Mesendoderm (in vitro differentiated cells): ENCODE results near the gene CCDC121. TPM values are rescaled to one million over a fixed set of nuclear protein-coding genes. Genes with fewer than 3 reads are reported as not detected.

Experiments
- DNase-seq: peaks from one replicate; pipeline ENCODE4 v3.0.0; 2013
- H2AK5ac ChIP-seq: 2 replicates; pipeline ENCODE4 v1.6.1; 2013; ENCODE audit warnings: low read length, inconsistent platforms
- H2BK120ac ChIP-seq: 2 replicates; pipeline ENCODE4 v1.6.1; 2013; ENCODE audit warnings: low read depth, mild to moderate bottlenecking, low read length, moderate library complexity, mixed read lengths
- H2BK15ac ChIP-seq: replicated peaks from 2 replicates; pipeline ENCODE4 v1.6.1; 2013; ENCODE audit warnings: low read depth, mild to moderate bottlenecking, moderate library complexity
- H2BK5ac ChIP-seq: 2 replicates; pipeline ENCODE4 v1.6.1; 2013; ENCODE audit warnings: low read length, inconsistent platforms
- H3K18ac ChIP-seq: 2 replicates; pipeline ENCODE4 v1.6.1; 2013; ENCODE audit warnings: mild to moderate bottlenecking, low read length, mixed read lengths
- H3K23ac ChIP-seq: one replicate; pipeline ENCODE4 v1.6.1; 2013; ENCODE audit warnings: low read length
- H3K27ac ChIP-seq: 2 replicates; pipeline ENCODE4 v1.5.1; 2013; ENCODE audit warnings: low read depth, mild to moderate bottlenecking, inconsistent platforms, low read length, moderate library complexity
- H3K27me3 ChIP-seq: 2 replicates; pipeline ENCODE4 v1.6.1; 2013; ENCODE audit warnings: low read length, control low read depth, mild to moderate bottlenecking, inconsistent platforms; ENCODE audit not compliant: insufficient read depth, poor library complexity
- H3K36me3 ChIP-seq: 2 replicates; pipeline ENCODE4 v1.6.1; 2013; ENCODE audit warnings: low read length, inconsistent platforms; ENCODE audit not compliant: control insufficient read depth, insufficient read depth
- H3K4ac ChIP-seq: one replicate; pipeline ENCODE4 v1.6.1; 2013; ENCODE audit warnings: low read depth, mild to moderate bottlenecking, low read length, moderate library complexity
- H3K4me1 ChIP-seq: 2 replicates; pipeline ENCODE4 v1.6.1; 2013; ENCODE audit warnings: low read depth, low read length, inconsistent platforms; ENCODE audit not compliant: control insufficient read depth
- H3K4me2 ChIP-seq: 2 replicates; pipeline ENCODE4 v1.6.1; 2013; ENCODE audit warnings: low read length
- H3K4me3 ChIP-seq: 2 replicates; pipeline ENCODE4 v1.5.1; 2013; ENCODE audit warnings: mild to moderate bottlenecking, low read length
- H3K56ac ChIP-seq: one replicate; pipeline ENCODE4 v1.6.1; 2013; ENCODE audit warnings: low read length
- H3K79me1 ChIP-seq: 2 replicates; pipeline ENCODE4 v1.6.1; 2013; ENCODE audit warnings: low read length, inconsistent platforms
- H3K79me2 ChIP-seq: 2 replicates; pipeline ENCODE4 v1.6.1; 2013; ENCODE audit warnings: mild to moderate bottlenecking, low read length; ENCODE audit not compliant: control insufficient read depth, insufficient read depth
- H3K9ac ChIP-seq: 2 replicates; pipeline ENCODE4 v1.6.1; 2013; ENCODE audit warnings: low read length, inconsistent platforms
- H4K5ac ChIP-seq: one replicate; pipeline ENCODE4 v1.6.1; 2013; ENCODE audit warnings: low read length
- H4K8ac ChIP-seq: one replicate; pipeline ENCODE4 v1.6.1; 2013; ENCODE audit warnings: low read depth, mild to moderate bottlenecking, control low read depth, low read length, moderate library complexity
- WGBS: extraction: QIAGEN DNeasy Blood & Tissue Kit; methylation state at CpG from one replicate; pipeline ENCODE4 v1.1.7; 2013; ENCODE audit warnings: low lambda C conversion rate, missing lambda C conversion rate; ENCODE audit not compliant: insufficient coverage; ENCODE audit errors: extremely low coverage; 5-methylcytosine and 5-hydroxymethylcytosine counted together
- small RNA-seq: library from polyadenylated mRNA; stranded (forward); fragments of <200 nt; extraction: miRNeasy Mini kit (QIAGEN cat#:217004); gene quantifications from one replicate; pipeline ENCODE3, GENCODE V24; 2013; ENCODE audit not compliant: insufficient read depth

CCDC121 gene

DNA sequence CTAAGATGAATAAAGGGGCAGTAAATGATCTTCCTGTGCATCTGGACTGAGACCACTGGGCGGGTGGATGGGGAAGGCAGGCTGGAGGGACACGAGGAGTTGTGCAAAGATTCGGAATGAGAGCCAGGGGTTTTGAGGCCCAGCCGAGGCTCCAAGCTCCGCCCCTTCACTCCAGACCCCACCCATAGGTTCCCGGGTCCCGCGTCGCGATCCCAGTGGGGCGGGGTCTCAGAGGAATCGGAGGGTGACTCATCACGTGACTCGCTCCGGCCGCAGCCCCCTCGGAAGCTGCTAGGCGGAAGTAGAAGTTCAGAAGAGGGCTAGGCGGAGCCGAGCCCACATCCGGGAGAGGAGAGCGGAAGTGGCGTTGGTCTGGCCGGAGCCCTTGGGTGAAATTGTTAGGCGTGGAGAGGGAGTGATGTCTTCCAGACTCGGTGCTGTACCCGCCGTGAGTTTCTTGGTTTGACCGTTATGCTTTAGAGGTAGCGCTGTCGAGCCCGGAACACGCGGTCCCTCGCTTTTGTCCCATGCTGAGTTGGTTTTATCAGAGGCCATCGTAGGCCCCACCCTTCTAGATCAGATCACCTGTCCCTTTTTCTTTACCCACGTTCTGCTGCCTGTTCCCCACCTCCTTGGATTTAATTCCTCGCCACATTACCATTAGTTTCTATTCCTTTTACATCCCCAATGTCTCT lies 46.0 kb downstream of the CCDC121 start, which contains the start of gene ZNF512:
TSS of gene ZNF512 (plus strand) at position 348 of the 695 bp plus-strand sequence. CDS start at position 419, 71 bp downstream.
- peaks cover 15% of the 10 kb centered on the region for H3K79me1 ChIP-seq
- H3K9ac ChIP-seq, result peak within 1 kb of the TSS; percentile 85
- no peak within 1 kb of the TSS for H3K23ac ChIP-seq
- peak within 1 kb of the TSS; percentile 70 for H3K4me2 ChIP-seq
- H3K18ac ChIP-seq, result no peak within 1 kb of the TSS
- peak within 1 kb of the TSS; percentile 21 for H4K5ac ChIP-seq
- peak within 1 kb of the TSS; percentile 93 for H4K8ac ChIP-seq
- peak within 1 kb of the TSS; percentile 20 for H3K4ac ChIP-seq
- H3K79me2 ChIP-seq, result peaks cover 38% of the 10 kb centered on the region
- no peak within 1 kb of the TSS for H2BK5ac ChIP-seq
- no peak within 1 kb of the TSS for H2BK120ac ChIP-seq
- no peaks in the 10 kb centered on the region for H3K27me3 ChIP-seq
- H3K56ac ChIP-seq, result peak within 1 kb of the TSS; percentile 94
- peak within 1 kb of the TSS; percentile 12 for H2AK5ac ChIP-seq
- peaks cover 10% of the 10 kb centered on the region for H3K4me1 ChIP-seq
- no peak within 1 kb of the TSS for H3K27ac ChIP-seq
- WGBS, result no CpG with 5 or more reads among the region's 38 CpGs
- no peaks in the 10 kb centered on the region for H3K36me3 ChIP-seq
- DNase-seq, result peak; percentile 97
- H3K4me3 ChIP-seq, result peak within 1 kb of the TSS; percentile 90
- no peak within 1 kb of the TSS for H2BK15ac ChIP-seq

DNA sequence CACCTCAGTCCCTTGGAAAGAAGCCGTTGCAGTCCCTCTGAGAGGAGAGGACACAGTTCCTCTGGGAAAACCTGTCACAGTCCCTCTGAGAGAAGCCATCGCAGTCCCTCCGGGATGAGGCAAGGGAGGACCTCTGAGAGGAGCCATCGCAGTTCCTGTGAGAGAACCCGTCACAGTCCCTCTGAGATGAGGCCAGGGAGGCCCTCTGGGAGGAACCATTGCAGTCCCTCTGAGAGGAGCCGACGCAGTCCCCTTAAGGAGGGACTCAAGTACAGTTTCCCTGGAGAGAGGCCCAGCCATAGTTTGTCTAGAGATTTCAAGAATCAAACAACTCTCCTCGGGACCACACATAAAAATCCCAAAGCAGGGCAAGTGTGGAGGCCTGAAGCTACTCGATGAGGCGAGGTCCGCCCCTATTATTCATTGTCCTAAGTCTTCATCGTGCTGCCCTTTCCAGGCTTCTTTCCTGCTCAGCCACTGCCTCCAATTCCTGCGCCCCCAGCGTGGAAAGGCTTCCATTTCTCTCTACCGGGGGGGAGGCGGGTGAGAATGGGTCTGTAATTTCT lies 46.6 kb downstream of the CCDC121 start:
- Histone ChIP-seq H2AK5ac (no peak overlapping the region), H3K18ac (no peak overlapping the region), H3K36me3 (no peaks in the 10 kb centered on the region), H4K5ac (no peak overlapping the region), H3K23ac (no peak overlapping the region), H2BK15ac (no peak overlapping the region), H2BK5ac (no peak overlapping the region), H3K4me3 (no peak overlapping the region), H3K4ac (no peak overlapping the region), H3K27ac (no peak overlapping the region), H3K27me3 (no peaks in the 10 kb centered on the region), H2BK120ac (no peak overlapping the region), H3K9ac (peak overlapping the region; percentile 21), H3K79me2 (peaks cover 35% of the 10 kb centered on the region), H3K4me1 (peaks cover 10% of the 10 kb centered on the region), H3K56ac (peak overlapping the region; percentile 61), H3K4me2 (peak overlapping the region; percentile 12), H3K79me1 (peaks cover 15% of the 10 kb centered on the region), H4K8ac (peak overlapping the region; percentile 93)
- WGBS, result no CpG with 5 or more reads among the region's 16 CpGs
- DNase-seq, result no peak

DNA sequence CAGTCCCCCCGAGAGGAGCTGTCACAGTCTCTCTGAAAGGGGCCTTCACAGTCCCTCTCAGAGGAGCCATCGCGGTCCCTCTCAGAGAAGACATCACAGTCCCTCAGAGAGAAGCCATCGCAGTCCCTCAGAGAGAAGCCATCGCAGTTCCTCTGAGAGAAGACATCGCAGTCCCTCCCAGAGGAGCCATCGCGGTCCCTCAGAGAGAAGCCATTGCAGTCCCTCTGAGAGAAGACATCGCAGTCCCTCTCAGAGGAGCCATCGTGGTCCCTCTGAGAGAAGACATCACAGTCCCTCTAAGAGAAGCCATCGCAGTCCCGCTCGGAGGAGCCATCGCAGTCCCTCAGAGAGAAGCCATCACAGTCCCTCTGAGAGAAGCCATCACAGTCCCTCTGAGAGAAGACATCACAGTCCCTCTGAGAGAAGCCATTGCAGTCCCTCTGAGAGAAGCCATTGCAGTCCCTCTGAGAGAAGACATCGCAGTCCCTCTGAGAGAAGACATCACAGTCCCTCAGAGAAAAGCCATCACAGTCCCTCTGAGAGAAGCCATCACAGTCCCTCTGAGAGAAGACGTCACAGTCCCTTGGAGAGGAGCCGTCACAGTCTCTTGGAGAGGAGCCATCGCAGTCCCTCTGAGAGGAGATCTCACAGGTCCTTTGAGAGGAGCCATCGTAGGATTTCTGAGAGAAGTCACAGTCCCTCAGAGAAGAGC lies 47.2 kb downstream of the CCDC121 start:
- H3K4me2 ChIP-seq, result no peak overlapping the region
- no peak overlapping the region for H3K27ac ChIP-seq
- H3K18ac ChIP-seq, result no peak overlapping the region
- H3K4ac ChIP-seq, result no peak overlapping the region
- H3K4me3 ChIP-seq, result no peak overlapping the region
- DNase-seq, result no peak
- peaks cover 15% of the 10 kb centered on the region for H3K79me1 ChIP-seq
- no peak overlapping the region for H4K5ac ChIP-seq
- no peaks in the 10 kb centered on the region for H3K36me3 ChIP-seq
- no peak overlapping the region for H3K9ac ChIP-seq
- peaks cover 10% of the 10 kb centered on the region for H3K4me1 ChIP-seq
- peaks cover 31% of the 10 kb centered on the region for H3K79me2 ChIP-seq
- H2AK5ac ChIP-seq, result no peak overlapping the region
- no peak overlapping the region for H3K23ac ChIP-seq
- no peak overlapping the region for H2BK120ac ChIP-seq
- no peak overlapping the region for H4K8ac ChIP-seq
- no peak overlapping the region for H2BK15ac ChIP-seq
- no CpG with 5 or more reads among the region's 19 CpGs for WGBS
- H2BK5ac ChIP-seq, result no peak overlapping the region
- H3K27me3 ChIP-seq, result no peaks in the 10 kb centered on the region
- H3K56ac ChIP-seq, result no peak overlapping the region

Small RNAs within 50 kb of the gene (small RNA-seq; reads per million reads assigned to genes)
- gene RF00340, result not detected
